HG02571 (cell line): Measurements from ENCODE around the gene DEGS2.

Experiments used
- ATAC-seq: cut with Tn5 transposase; IDR thresholded peaks from one replicate; pipeline ENCODE4 v1.9.1; 2021; ENCODE audit warnings: mild to moderate bottlenecking, moderate library complexity; ENCODE audit not compliant: unreplicated experiment

The DEGS2 gene

GRCh38 chr14:100115726-100116125 lies 43.7 kb downstream of the DEGS2 start:
- ATAC-seq, result no peak

GRCh38 chr14:100115236-100115635 lies 44.2 kb downstream of the DEGS2 start:
- no peak for ATAC-seq

GRCh38 chr14:100114109-100114765 lies 45.2 kb downstream of the DEGS2 start:
- ATAC-seq, result no peak

- ATAC-seq, result no peak
These were observed 47.3 kb downstream of the DEGS2 start for GRCh38 chr14:100111931-100112704.

GRCh38 chr14:100110816-100111215 lies 48.6 kb downstream of the DEGS2 start:
- no peak for ATAC-seq

- ATAC-seq, result no peak
These were observed 49.9 kb downstream of the DEGS2 start for GRCh38 chr14:100109594-100109955.

- no peak for ATAC-seq
These were observed 50.4 kb downstream of the DEGS2 start for GRCh38 chr14:100108840-100109593.

GRCh38 chr14:100108042-100108825 lies 51.2 kb downstream of the DEGS2 start:
- peak; percentile 55 for ATAC-seq

GRCh38 chr14:100107236-100107635 lies 52.2 kb downstream of the DEGS2 start:
- ATAC-seq, result no peak

GRCh38 chr14:100106250-100107112 lies 53.0 kb downstream of the DEGS2 start:
- ATAC-seq, result no peak

- ATAC-seq, result no peak
These were observed 53.9 kb downstream of the DEGS2 start for GRCh38 chr14:100105357-100106169.

GRCh38 chr14:100104523-100105300 lies 54.7 kb downstream of the DEGS2 start:
- ATAC-seq, result no peak

- no peak for ATAC-seq
These were observed 55.5 kb downstream of the DEGS2 start for GRCh38 chr14:100104006-100104352.

- no peak for ATAC-seq
These were observed 56.0 kb downstream of the DEGS2 start for GRCh38 chr14:100103250-100104005.

GRCh38 chr14:100102156-100102785 lies 57.2 kb downstream of the DEGS2 start:
- ATAC-seq, result no peak

- no peak for ATAC-seq
These were observed 59.3 kb downstream of the DEGS2 start for GRCh38 chr14:100100032-100100703.

- no peak for ATAC-seq
These were observed 61.3 kb downstream of the DEGS2 start for GRCh38 chr14:100098171-100098570.
